ENCODE results near the gene MKRN1.

DNA sequence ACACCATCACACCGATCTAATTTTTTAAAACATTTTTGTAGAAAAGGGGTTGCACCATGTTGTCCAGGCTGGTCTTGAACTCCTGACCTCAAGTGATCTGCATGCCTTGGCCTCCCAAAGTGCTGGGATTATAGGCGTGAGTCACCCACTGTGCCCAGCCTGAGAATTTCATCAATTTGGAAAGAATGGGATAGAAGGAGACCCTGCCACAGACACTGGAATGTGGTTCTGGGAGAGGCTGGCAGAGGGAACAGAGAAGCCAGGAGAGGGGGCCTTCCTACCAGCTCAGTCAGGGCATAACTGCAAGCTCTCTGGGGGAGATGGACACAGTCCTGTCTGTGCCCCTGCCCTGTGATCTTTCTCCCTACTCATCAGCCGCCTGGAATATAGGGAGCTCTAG, 42.1 kb upstream of the MKRN1 start:
- TF ChIP-seq, protein P1, sequence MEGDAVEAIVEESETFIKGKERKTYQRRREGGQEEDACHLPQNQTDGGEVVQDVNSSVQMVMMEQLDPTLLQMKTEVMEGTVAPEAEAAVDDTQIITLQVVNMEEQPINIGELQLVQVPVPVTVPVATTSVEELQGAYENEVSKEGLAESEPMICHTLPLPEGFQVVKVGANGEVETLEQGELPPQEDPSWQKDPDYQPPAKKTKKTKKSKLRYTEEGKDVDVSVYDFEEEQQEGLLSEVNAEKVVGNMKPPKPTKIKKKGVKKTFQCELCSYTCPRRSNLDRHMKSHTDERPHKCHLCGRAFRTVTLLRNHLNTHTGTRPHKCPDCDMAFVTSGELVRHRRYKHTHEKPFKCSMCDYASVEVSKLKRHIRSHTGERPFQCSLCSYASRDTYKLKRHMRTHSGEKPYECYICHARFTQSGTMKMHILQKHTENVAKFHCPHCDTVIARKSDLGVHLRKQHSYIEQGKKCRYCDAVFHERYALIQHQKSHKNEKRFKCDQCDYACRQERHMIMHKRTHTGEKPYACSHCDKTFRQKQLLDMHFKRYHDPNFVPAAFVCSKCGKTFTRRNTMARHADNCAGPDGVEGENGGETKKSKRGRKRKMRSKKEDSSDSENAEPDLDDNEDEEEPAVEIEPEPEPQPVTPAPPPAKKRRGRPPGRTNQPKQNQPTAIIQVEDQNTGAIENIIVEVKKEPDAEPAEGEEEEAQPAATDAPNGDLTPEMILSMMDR (conservative IDR thresholded peaks at IDR 0.05; ENCODE audit: low read length): no peak
- TF ChIP-seq EZH2phosphoT487 (IDR thresholded peaks at IDR 0.05; ENCODE audit: borderline replicate concordance): no peak
